Activated B cell treated with CpG ODN at 0.5 μM for 24 hours (primary cell): Measurements from ENCODE around the gene COL5A1. TPM values are rescaled to one million over a fixed set of nuclear protein-coding genes. Genes with fewer than 3 reads are reported as not detected.
"Not testable (repeated sequence)": the region's sequence is repeated elsewhere in the genome, so short reads cannot be mapped to it uniquely, and the experiment has no call there.

Source experiments
- ATAC-seq: fragments of 200-7000 bp; cut with Tn5 transposase; one replicate; pipeline ENCODE4 v1.10.0; 2021; ENCODE audit warnings: low read depth, mild to moderate bottlenecking, moderate library complexity
- CTCF ChIA-PET: fragments of 350-600 bp; sonication (Branson Sonifier 250); formaldehyde crosslinking; loops from one replicate; lab custom pipeline; 2021; ENCODE audit warnings: antibody characterized with exemption; lab: Charles Lee
- POLR2A ChIA-PET: fragments of 350-600 bp; sonication (Branson Sonifier 250); formaldehyde crosslinking; loops from one replicate; lab custom pipeline; 2021; ENCODE audit warnings: antibody characterized with exemption; lab: Charles Lee
- DNase-seq: peaks from one replicate; pipeline ENCODE4 v3.0.0; 2022
- H3K27ac Mint-ChIP-seq: one replicate; pipeline ENCODE4 v1.8.0; 2020; ENCODE audit warnings: mixed read lengths
- H3K27me3 Mint-ChIP-seq: one replicate; pipeline ENCODE4 v1.8.0; 2021; ENCODE audit warnings: mixed read lengths
- H3K36me3 Mint-ChIP-seq: one replicate; pipeline ENCODE4 v1.8.0; 2021; ENCODE audit warnings: low read depth, mixed read lengths
- H3K4me1 Mint-ChIP-seq: one replicate; pipeline ENCODE4 v1.8.0; 2021; ENCODE audit warnings: mixed read lengths
- H3K4me3 Mint-ChIP-seq: one replicate; pipeline ENCODE4 v1.8.0; 2020; ENCODE audit warnings: mild to moderate bottlenecking, mixed read lengths
- H3K9me3 Mint-ChIP-seq: one replicate; pipeline ENCODE4 v1.8.0; 2020; ENCODE audit warnings: mixed read lengths
- CTCF ChIP-seq: fragments of 200-600 bp; IDR thresholded peaks from one replicate; pipeline ENCODE4 v1.8.0; 2022; ENCODE audit warnings: antibody characterized with exemption, mild to moderate bottlenecking
- intact Hi-C: fragments of 100-400 bp; cut with micrococcal nuclease; formaldehyde crosslinking; loops from one replicate; pipeline ENCODE4 v1.15.1; 2024
- total RNA-seq: library from RNA; stranded (reverse); gene quantifications from 2 replicates; pipeline ENCODE4 v1.2.3, GENCODE V29; 2022

The COL5A1 gene
- total RNA-seq, 1 donor from 2014 or later, result 0.02 TPM

- CTCF ChIA-PET, result no interaction called here
- Mint-ChIP-seq H3K9me3 (peaks cover 4% of the 10 kb centered on the region), H3K36me3 (no peaks in the 10 kb centered on the region), H3K27ac (no peak overlapping the region), H3K27me3 (peaks cover 20% of the 10 kb centered on the region), H3K4me3 (no peak overlapping the region), H3K4me1 (peaks cover 4% of the 10 kb centered on the region)
- ATAC-seq (no peak), DNase-seq (no peak)
- POLR2A ChIA-PET, result no interaction called here
- intact Hi-C loops, result no loop called here
- TF ChIP-seq CTCF, result no peak
These were observed 212.3 kb downstream of the COL5A1 start for GRCh38 chr9:134853893-134854292.

- H3K27ac Mint-ChIP-seq, result no peak overlapping the region
- no peaks in the 10 kb centered on the region for H3K36me3 Mint-ChIP-seq
- H3K4me1 Mint-ChIP-seq, result peaks cover 4% of the 10 kb centered on the region
- TF ChIP-seq CTCF, result no peak
- H3K4me3 Mint-ChIP-seq, result no peak overlapping the region
- ATAC-seq (no peak), DNase-seq (no peak)
- CTCF ChIA-PET, result no interaction called here
- POLR2A ChIA-PET, result no interaction called here
- intact Hi-C loops, result no loop called here
- H3K9me3 Mint-ChIP-seq, result peaks cover 4% of the 10 kb centered on the region
- peaks cover 20% of the 10 kb centered on the region for H3K27me3 Mint-ChIP-seq
These were observed 213.0 kb downstream of the COL5A1 start for GRCh38 chr9:134854541-134854981.

GRCh38 chr9:134855231-134855899, 213.8 kb downstream of the COL5A1 start:
- Mint-ChIP-seq H3K4me3 (no peak overlapping the region), H3K27ac (no peak overlapping the region), H3K27me3 (peaks cover 20% of the 10 kb centered on the region), H3K4me1 (peaks cover 4% of the 10 kb centered on the region), H3K36me3 (no peaks in the 10 kb centered on the region), H3K9me3 (peaks cover 4% of the 10 kb centered on the region)
- ATAC-seq, result no peak
- POLR2A ChIA-PET, result no interaction called here
- TF ChIP-seq CTCF, result no peak
- intact Hi-C loops, result no loop called here
- CTCF ChIA-PET, result no interaction called here
- DNase-seq, result no peak

- Mint-ChIP-seq H3K4me3 (no peak overlapping the region), H3K27ac (no peak overlapping the region), H3K4me1 (peaks cover 4% of the 10 kb centered on the region), H3K36me3 (no peaks in the 10 kb centered on the region), H3K27me3 (peaks cover 20% of the 10 kb centered on the region), H3K9me3 (peaks cover 4% of the 10 kb centered on the region)
- intact Hi-C loops, result no loop called here
- DNase-seq (no peak), ATAC-seq (no peak)
- ChIA-PET CTCF (no interaction called here), POLR2A (no interaction called here)
- no peak for TF ChIP-seq CTCF
These were observed 214.3 kb downstream of the COL5A1 start for GRCh38 chr9:134855900-134856377.

- POLR2A ChIA-PET, H3K27ac Mint-ChIP-seq, ATAC-seq, DNase-seq, H3K36me3 Mint-ChIP-seq, intact Hi-C loops, H3K9me3 Mint-ChIP-seq, H3K4me3 Mint-ChIP-seq, H3K4me1 Mint-ChIP-seq: not testable (repeated sequence)
- CTCF ChIA-PET, result interaction anchor here (1.2 kb wide), 1 partner anchor 159 kb away, joined by 3 read pairs; no protein-coding TSS in a partner anchor
- peaks cover 20% of the 10 kb centered on the region for H3K27me3 Mint-ChIP-seq
These were observed 215.8 kb downstream of the COL5A1 start for GRCh38 chr9:134857451-134857850.
